Measurements from ENCODE around the gene PRPSAP2. TPM values are rescaled to one million over a fixed set of nuclear protein-coding genes. Genes with fewer than 3 reads are reported as not detected.

PRPSAP2 gene
- total RNA-seq, 1 donor from 2014 or later: 25.3 TPM

- Mint-ChIP-seq H3K27ac (ENCODE audit: unreplicated experiment) (no peak overlapping the region), H3K27me3 (ENCODE audit: low read depth) (no peaks in the 10 kb centered on the region), H3K36me3 (ENCODE audit: low read depth) (peaks cover 7% of the 10 kb centered on the region), H3K9me3 (ENCODE audit: low read depth) (no peaks in the 10 kb centered on the region), H3K4me1 (ENCODE audit: low read depth) (peaks cover 3% of the 10 kb centered on the region), H3K4me3 (ENCODE audit: unreplicated experiment) (no peak overlapping the region)
- DNase-seq (ENCODE audit: low spot score): no peak
- no peak for TF ChIP-seq CTCF (IDR thresholded peaks at IDR 0.05)
Measured at GRCh38 chr17:18974407-18975149, 116.6 kb downstream of the PRPSAP2 start.

- Mint-ChIP-seq H3K4me3 (ENCODE audit: unreplicated experiment) (no peak overlapping the region), H3K27ac (ENCODE audit: unreplicated experiment) (no peak overlapping the region), H3K36me3 (ENCODE audit: low read depth) (peaks cover 5% of the 10 kb centered on the region), H3K9me3 (ENCODE audit: low read depth) (no peaks in the 10 kb centered on the region), H3K27me3 (ENCODE audit: low read depth) (no peaks in the 10 kb centered on the region), H3K4me1 (ENCODE audit: low read depth) (no peaks in the 10 kb centered on the region)
- no peak for DNase-seq (ENCODE audit: low spot score)
- TF ChIP-seq CTCF (IDR thresholded peaks at IDR 0.05): no peak
Measured at GRCh38 chr17:18975597-18975996, 117.7 kb downstream of the PRPSAP2 start.

- Mint-ChIP-seq H3K36me3 (ENCODE audit: low read depth) (peaks cover 3% of the 10 kb centered on the region), H3K4me3 (ENCODE audit: unreplicated experiment) (no peak overlapping the region), H3K27ac (ENCODE audit: unreplicated experiment) (no peak overlapping the region), H3K27me3 (ENCODE audit: low read depth) (no peaks in the 10 kb centered on the region), H3K9me3 (ENCODE audit: low read depth) (no peaks in the 10 kb centered on the region), H3K4me1 (ENCODE audit: low read depth) (peaks cover 4% of the 10 kb centered on the region)
- no peak for DNase-seq (ENCODE audit: low spot score)
- TF ChIP-seq CTCF (IDR thresholded peaks at IDR 0.05): no peak
Measured at GRCh38 chr17:18976201-18976600, 118.3 kb downstream of the PRPSAP2 start.

- Mint-ChIP-seq H3K4me1 (ENCODE audit: low read depth) (peaks cover 10% of the 10 kb centered on the region), H3K4me3 (ENCODE audit: unreplicated experiment) (no peak overlapping the region), H3K27me3 (ENCODE audit: low read depth) (no peaks in the 10 kb centered on the region), H3K27ac (ENCODE audit: unreplicated experiment) (no peak overlapping the region), H3K36me3 (ENCODE audit: low read depth) (peaks cover 3% of the 10 kb centered on the region), H3K9me3 (ENCODE audit: low read depth) (no peaks in the 10 kb centered on the region)
- TF ChIP-seq CTCF (IDR thresholded peaks at IDR 0.05): no peak
- DNase-seq (ENCODE audit: low spot score): no peak
Measured at GRCh38 chr17:18977021-18977420, 119.1 kb downstream of the PRPSAP2 start.

- H3K4me3 Mint-ChIP-seq (ENCODE audit: unreplicated experiment): no peak overlapping the region
- TF ChIP-seq CTCF (IDR thresholded peaks at IDR 0.05): no peak
- no peak for DNase-seq (ENCODE audit: low spot score)
- H3K27me3 Mint-ChIP-seq (ENCODE audit: low read depth): no peaks in the 10 kb centered on the region
- no peaks in the 10 kb centered on the region for H3K9me3 Mint-ChIP-seq (ENCODE audit: low read depth)
- H3K36me3 Mint-ChIP-seq (ENCODE audit: low read depth): peaks cover 3% of the 10 kb centered on the region
- no peak overlapping the region for H3K27ac Mint-ChIP-seq (ENCODE audit: unreplicated experiment)
- peaks cover 13% of the 10 kb centered on the region for H3K4me1 Mint-ChIP-seq (ENCODE audit: low read depth)
Measured at GRCh38 chr17:18977646-18978045, 119.7 kb downstream of the PRPSAP2 start.
